AG09319 (cell line): ENCODE data around the gene ARHGAP21.
A peak's percentile ranks its signal among the peaks of the same experiment; 100 is the strongest.

Experiments
- DNase-seq: peaks from one replicate; pipeline ENCODE4 v3.0.0-alpha.2; 2010; ENCODE audit warnings: low read depth; ENCODE audit errors: extremely low read depth
- TF ChIP-seq, protein P1 (sequence below): IDR thresholded peaks from 2 replicates; pipeline ENCODE4 v1.5.1; 2011; ENCODE audit warnings: low read depth, mild to moderate bottlenecking, inconsistent platforms, low read length, moderate library complexity

ARHGAP21 gene

DNA sequence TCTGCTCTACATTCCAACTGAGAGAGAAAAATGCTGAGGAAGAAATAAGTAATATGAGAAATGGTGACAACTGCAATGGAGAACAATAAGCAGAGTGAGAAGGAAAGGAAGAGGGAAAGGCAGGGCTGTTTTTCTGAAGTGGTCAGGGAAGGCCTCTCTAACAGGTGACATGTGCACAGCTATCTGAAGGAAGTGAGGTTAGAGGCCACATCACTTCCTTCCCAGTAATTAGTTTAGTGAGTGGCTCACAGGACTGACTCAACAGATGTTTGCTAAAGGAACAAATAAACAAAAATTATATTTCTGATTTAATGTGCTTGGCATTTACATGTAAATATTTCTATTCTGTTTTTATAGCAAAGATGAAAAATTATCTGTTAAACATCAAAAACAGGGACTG, 77.9 kb downstream of the ARHGAP21 start:
- DNase-seq = no peak
- TF ChIP-seq, protein P1, sequence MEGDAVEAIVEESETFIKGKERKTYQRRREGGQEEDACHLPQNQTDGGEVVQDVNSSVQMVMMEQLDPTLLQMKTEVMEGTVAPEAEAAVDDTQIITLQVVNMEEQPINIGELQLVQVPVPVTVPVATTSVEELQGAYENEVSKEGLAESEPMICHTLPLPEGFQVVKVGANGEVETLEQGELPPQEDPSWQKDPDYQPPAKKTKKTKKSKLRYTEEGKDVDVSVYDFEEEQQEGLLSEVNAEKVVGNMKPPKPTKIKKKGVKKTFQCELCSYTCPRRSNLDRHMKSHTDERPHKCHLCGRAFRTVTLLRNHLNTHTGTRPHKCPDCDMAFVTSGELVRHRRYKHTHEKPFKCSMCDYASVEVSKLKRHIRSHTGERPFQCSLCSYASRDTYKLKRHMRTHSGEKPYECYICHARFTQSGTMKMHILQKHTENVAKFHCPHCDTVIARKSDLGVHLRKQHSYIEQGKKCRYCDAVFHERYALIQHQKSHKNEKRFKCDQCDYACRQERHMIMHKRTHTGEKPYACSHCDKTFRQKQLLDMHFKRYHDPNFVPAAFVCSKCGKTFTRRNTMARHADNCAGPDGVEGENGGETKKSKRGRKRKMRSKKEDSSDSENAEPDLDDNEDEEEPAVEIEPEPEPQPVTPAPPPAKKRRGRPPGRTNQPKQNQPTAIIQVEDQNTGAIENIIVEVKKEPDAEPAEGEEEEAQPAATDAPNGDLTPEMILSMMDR = no peak

DNA sequence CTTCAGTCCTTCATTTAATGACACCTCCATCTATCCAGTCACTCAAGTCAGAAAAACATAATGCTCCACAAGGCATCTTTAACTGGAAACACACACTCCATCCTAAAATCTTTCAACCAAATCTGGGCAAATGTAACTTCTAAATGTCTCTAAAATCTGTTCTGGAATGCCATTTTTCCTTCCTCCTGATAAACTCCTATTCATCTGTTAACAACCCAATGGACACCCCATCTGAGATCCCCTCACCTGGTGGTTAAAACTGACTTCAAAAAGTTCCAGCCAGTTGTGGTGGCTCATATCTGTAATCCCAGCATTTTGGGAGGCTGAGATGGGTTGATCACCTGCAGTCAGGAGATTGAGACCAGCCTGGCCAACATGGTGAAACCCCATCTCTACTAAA, 78.7 kb downstream of the ARHGAP21 start:
- DNase-seq = no peak
- TF ChIP-seq, protein P1 = no peak

DNA sequence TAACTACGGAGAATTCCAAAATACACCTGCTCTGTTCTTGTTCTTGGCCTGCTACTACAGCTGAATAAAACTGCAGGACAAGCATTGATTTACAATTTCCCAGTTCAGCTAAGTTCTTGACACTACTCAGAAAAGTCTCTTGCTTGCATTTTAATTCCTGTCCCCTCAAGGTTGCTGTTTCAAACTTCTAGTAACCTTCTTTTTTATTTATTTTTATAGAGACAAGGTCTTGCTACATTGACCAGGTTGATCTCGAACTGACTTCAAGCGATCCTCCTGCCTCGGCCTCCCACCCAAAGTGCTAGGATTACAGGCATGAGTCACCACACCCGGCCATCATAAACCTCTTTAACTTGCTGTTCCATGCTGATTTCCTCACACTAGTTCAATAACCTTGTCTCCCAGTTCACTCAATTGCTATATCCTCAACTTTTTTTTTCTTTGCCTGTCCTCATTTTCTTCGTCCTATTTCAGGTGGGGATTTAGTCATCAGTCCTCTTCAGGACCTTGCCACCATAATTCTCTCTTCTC, 79.9 kb downstream of the ARHGAP21 start:
- DNase-seq = no peak
- TF ChIP-seq, protein P1 = no peak

DNA sequence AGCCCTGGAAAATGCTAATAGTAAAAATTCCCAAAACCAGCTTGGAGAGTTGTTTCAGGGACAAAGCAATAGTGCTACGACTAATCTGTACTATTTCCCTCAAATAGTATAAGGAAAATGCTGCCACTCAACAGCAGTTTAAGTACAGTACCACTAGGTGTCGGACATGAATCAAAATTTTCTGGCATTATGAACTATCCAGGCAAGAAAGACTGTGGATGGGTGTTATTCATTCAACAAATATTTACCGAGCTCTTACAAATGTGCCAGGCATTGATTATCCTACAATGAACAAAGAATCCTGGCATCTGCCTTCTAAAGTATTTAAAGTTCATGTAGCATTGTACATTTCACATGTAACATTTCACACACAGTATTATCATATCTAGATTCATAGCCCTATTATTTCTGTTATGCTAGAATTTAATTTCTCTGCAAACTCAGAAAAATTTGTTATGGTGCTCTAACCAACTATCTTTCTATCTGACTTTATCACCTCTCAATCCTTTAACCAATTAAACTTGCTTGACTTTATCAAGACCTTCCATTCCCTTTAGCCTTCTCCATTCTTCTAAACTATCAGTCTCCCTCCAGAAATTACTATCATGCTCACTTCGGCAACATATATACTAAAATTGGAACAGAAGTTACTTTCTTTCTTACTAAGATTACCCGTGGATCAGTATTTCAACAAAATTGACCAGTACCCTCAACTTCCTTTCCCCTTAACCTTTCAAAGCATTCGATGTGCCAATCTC, 80.6 kb downstream of the ARHGAP21 start:
- DNase-seq = peak; percentile 67

DNA sequence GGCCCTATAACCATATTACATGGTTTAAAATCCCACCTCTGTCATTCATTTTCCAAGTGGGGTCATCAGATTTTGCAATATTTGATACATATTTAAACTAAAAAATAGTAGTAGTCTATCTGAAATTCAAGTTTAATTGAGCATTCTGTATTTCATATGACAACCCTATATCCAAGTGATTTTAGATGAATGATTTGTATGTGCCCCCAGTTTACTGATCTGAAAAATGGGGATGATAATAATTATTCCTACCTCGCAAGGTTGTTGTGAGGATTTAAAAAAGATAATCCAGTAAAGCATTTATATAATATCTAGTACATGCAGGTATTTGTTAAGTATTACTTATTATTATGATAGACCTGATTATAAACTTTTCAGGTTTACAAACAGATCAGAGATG, 84.6 kb downstream of the ARHGAP21 start:
- TF ChIP-seq, protein P1 = no peak
- no peak for DNase-seq

More for the DNA sequence above, 80.6 kb downstream of the ARHGAP21 start:
- TF ChIP-seq, protein P1 = peak; percentile 75

DNA sequence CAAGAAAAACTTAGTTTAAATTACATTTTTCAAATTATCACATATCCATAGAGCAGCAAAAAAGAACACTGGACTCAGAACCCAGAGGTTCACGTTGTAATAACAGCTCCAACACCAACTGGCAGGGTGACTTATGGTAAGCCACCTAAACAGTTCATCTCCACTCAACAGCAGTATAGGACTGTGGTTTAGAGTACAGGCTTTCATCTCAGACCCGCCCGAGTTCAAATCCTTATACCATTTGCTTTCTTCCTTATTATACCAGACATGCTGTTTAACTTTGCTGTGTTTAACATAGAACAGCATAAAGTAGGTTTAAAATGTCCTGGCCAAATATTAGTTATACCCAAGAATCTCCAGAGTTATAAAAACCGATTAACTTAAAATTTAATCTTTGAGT, 97.9 kb downstream of the ARHGAP21 start:
- no peak for DNase-seq
- TF ChIP-seq, protein P1 = no peak

DNA sequence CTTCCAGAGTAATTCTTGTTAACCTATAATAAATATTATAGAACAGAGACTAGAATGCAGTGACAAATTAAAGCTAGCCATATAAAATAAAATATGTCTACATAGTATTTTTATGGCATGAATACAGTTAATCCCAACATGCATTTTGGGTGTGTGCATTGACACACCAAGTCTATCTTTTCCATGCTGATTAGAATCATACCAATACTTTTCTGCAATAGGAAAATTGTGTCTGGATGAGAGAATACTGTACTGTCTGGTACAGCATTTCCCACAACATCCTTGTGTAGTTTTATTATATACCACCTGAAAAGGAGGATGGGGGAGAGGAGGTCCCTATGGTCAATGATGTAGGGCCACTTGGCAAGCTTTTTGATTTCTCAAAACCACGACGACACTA, 100.3 kb downstream of the ARHGAP21 start:
- TF ChIP-seq, protein P1 = no peak
- DNase-seq = no peak
